ENCODE data around the gene SDF2. TPM values are rescaled to one million over a fixed set of nuclear protein-coding genes. Genes with fewer than 3 reads are reported as not detected.

The SDF2 gene
- 36.9 TPM for total RNA-seq

DNA sequence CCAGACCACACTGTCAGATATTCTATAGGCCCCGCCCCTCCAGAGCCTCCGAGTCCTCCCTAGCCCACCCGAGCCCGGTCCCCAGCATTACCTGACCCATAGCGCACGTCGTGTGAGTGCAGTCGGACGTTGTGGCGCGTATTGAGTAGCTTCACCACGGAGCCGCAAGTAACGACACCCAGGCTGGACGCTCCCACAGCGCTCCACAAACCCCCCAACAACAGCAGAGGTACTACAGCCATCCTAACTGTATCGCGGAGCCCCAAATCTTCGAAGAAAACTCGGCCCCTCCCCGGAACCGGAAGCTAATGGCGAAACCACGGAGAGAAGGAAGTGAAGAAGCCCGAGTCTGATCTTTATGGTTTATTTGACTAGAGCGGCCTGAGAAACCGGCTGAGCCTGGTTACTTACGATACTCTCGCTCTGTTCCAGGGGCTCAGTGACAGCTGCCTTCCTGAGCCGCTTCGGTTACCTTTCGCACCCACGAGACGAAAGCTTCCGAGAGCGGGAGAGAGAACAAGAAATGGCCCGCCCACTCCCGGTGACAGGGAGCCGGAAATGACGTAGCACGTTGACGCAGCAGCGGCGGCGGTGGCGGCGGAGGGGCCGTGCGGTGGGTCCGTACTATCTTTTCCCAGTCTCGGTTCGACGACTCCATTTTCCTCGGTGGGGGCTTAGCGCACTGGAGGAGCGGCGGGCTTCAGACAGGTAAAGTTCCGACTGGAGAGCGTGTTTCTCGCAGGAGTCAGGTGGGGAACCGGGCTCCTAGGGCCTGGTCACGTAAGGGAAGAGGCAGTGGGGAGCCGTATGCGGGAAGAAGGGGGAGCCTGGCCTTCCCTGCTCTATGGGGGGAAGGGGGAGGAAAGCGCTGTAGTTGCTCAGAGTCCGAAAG is at the start of gene SDF2, which contains the start of gene SUPT6H:
Gene SDF2 (minus strand): TSS at position 272 of the 892 bp plus-strand sequence. CDS start 30 bp downstream, at position 242.
Gene SUPT6H (plus strand): TSS at position 571 of the 892 bp plus-strand sequence. CDS start 11,197 bp downstream, outside the sequence.

GRCh38 chr17:28644787-28645575 is 16.7 kb downstream of the SDF2 start, which contains the start of gene BLTP2:
Gene BLTP2, minus strand, starts transcription at chr17:28645158. Its CDS starts 102 bp downstream, at chr17:28645056.

DNA sequence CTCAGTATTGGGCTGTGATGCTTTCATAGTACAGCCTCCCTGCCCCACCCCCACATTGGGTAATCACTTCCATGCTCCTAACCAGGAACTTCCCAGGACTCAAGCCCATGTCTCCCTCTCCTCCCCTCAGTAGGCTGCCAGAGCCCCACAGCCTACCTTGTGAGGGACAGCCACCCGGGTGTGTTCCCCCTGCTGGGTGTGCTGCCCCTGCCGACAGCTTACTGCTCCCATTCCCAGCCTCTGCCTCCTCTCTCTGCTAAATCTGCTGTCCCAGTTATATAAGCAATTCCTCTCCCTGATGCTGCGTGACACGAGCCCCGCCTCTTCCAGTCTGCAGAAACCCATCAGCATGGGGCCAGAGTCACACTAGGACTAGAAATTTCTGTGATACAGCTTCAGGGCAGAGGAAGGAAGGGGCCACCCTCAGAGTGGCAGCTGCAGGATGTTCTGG is 47.8 kb downstream of the SDF2 start, which contains the start of gene RSKR:
Gene RSKR (minus strand): TSS at position 255 of the 451 bp plus-strand sequence. CDS start 24 bp downstream, at position 231.

DNA sequence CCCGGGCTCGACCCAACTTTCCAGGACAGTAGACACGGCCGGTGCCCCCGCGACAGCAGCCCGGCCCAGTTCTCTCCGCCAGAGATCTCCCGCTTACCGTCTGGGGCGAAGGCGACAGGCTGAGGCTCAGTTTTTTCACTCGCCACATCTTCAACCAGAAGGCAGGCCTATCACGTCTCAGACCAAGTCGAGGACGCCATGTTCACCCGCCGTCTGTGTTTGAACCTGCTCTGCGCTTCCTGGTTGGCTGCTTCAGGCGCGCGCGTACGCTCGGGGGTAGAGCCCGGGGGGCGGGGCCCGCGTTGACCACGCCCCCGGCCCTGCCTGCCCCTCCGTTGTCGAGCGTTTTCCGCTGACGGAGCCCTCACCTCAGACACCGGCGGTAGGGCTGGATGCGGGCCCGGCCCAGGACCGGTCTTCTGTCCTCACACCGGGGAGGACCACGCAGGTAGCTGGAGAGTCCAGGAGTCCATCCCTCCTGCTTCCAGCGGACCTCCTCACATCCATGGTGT is 62.9 kb downstream of the SDF2 start, which contains the start of gene SPAG5:
Gene SPAG5 (minus strand): TSS at position 227 of the 512 bp plus-strand sequence. CDS start 79 bp downstream, at position 148.

Other genes with a start within 250 kb of the SDF2 start
- gene SLC13A2, start 188.3 kb downstream of the SDF2 start, total RNA-seq, result not detected
- not detected for gene FOXN1, start 155.6 kb downstream of the SDF2 start, total RNA-seq
- 35.8 TPM for gene UNC119, start 109.3 kb downstream of the SDF2 start, total RNA-seq
- gene PIGS, start 90.4 kb downstream of the SDF2 start, total RNA-seq, result 30.2 TPM
- gene ALDOC, start 85.0 kb downstream of the SDF2 start, total RNA-seq, result 249 TPM
- 9.7 TPM for gene SPAG5, start 62.9 kb downstream of the SDF2 start, total RNA-seq
- gene RSKR, start 47.7 kb downstream of the SDF2 start, total RNA-seq, result 15.9 TPM
- gene BLTP2, start 16.7 kb downstream of the SDF2 start, total RNA-seq, result 110 TPM
- gene SUPT6H, start 299 bp upstream of the SDF2 start, total RNA-seq, result 42.2 TPM
- gene PROCA1, start 50.0 kb upstream of the SDF2 start, total RNA-seq, result 5.5 TPM
- gene RAB34, start 56.0 kb upstream of the SDF2 start, total RNA-seq, result 21.2 TPM
- gene RPL23A, start 58.1 kb upstream of the SDF2 start, total RNA-seq, result 340 TPM
- gene TLCD1, start 64.3 kb upstream of the SDF2 start, total RNA-seq, result 1.6 TPM
- 0.92 TPM for gene NEK8, start 66.9 kb upstream of the SDF2 start, total RNA-seq
- 39.7 TPM for gene TRAF4, start 82.1 kb upstream of the SDF2 start, total RNA-seq
- gene FAM222B, start 180.9 kb upstream of the SDF2 start, total RNA-seq, result 7.8 TPM
- 26.8 TPM for gene ERAL1, start 193.1 kb upstream of the SDF2 start, total RNA-seq
- gene FLOT2, start 235.8 kb upstream of the SDF2 start, total RNA-seq, result 36.7 TPM
- 40.4 TPM for gene DHRS13, start 241.2 kb upstream of the SDF2 start, total RNA-seq